HL-60 (cell line): ENCODE results near the gene NHEJ1.

Experiments
- DNase-seq, 2 experiments: peaks; one replicate each; pipeline ENCODE4 v3.0.0-alpha.2; 2010 to 2020; ENCODE audit warnings: low read depth in 1 of 2, low spot score in 1 of 2
- H3K27ac ChIP-seq: fragments of 250-450 bp; sonication (Bioruptor Pico); replicated peaks from 2 replicates; pipeline ENCODE4 v1.5.1; 2020; ENCODE audit warnings: mild to moderate bottlenecking, moderate library complexity
- H3K27me3 ChIP-seq: fragments of 250-450 bp; sonication (Bioruptor Pico); 2 replicates; pipeline ENCODE4 v1.5.1; 2021; ENCODE audit warnings: mild to moderate bottlenecking, moderate library complexity; ENCODE audit not compliant: insufficient read depth, poor library complexity, severe bottlenecking
- H3K4me3 ChIP-seq: replicated peaks from 2 replicates; pipeline ENCODE4 v1.5.1; 2011; ENCODE audit warnings: mild to moderate bottlenecking, control low read depth, low read length; ENCODE audit not compliant: insufficient read depth
- CTCF ChIP-seq: IDR thresholded peaks from one replicate; pipeline ENCODE4 v1.5.1; 2011; ENCODE audit warnings: low read length, control low read depth, inconsistent platforms; ENCODE audit not compliant: insufficient read depth
- GABPA ChIP-seq: IDR thresholded peaks from 2 replicates; pipeline ENCODE4 v1.6.1; 2012; ENCODE audit warnings: low read depth
- POLR2AphosphoS5 ChIP-seq: IDR thresholded peaks from 2 replicates; pipeline ENCODE4 v1.6.1; 2012; ENCODE audit warnings: low read depth
- REST ChIP-seq: IDR thresholded peaks from 2 replicates; pipeline ENCODE4 v1.6.1; 2012; ENCODE audit warnings: low read depth; ENCODE audit not compliant: insufficient replicate concordance
- SPI1 ChIP-seq: IDR thresholded peaks from 2 replicates; pipeline ENCODE4 v1.6.1; 2012; ENCODE audit warnings: low read depth, mild to moderate bottlenecking, borderline replicate concordance

NHEJ1 gene

GRCh38 chr2:219031005-219031738, 129.4 kb downstream of the NHEJ1 start:
- no peak for DNase-seq
- TF ChIP-seq REST (no peak), CTCF (no peak), SPI1 (no peak), POLR2AphosphoS5 (no peak), GABPA (no peak)
- H3K27ac ChIP-seq, result no peak overlapping the region

GRCh38 chr2:219030177-219030940, 130.3 kb downstream of the NHEJ1 start:
- H3K4me3 ChIP-seq, result no peak overlapping the region
- peaks cover 27% of the 10 kb centered on the region for H3K27me3 ChIP-seq
- DNase-seq, result no peak
- H3K27ac ChIP-seq, result no peak overlapping the region
- TF ChIP-seq CTCF (no peak), REST (no peak), GABPA (no peak)

More at GRCh38 chr2:219031005-219031738, 129.4 kb downstream of the NHEJ1 start:
- Histone ChIP-seq H3K27me3 (peaks cover 27% of the 10 kb centered on the region), H3K4me3 (no peak overlapping the region)

- H3K27ac ChIP-seq, result no peak overlapping the region
- peaks cover 25% of the 10 kb centered on the region for H3K27me3 ChIP-seq
- DNase-seq, result peak; percentile 52 to 68
- no peak overlapping the region for H3K4me3 ChIP-seq
- TF ChIP-seq POLR2AphosphoS5 (no peak), GABPA (no peak), CTCF (peak; percentile 94), REST (no peak), SPI1 (no peak)
These were observed 130.8 kb downstream of the NHEJ1 start for GRCh38 chr2:219029829-219030165.
